Body of pancreas (tissue), 4 donors: Measurements from ENCODE around the gene KAT6B. TPM values are rescaled to one million over a fixed set of nuclear protein-coding genes. Genes with fewer than 3 reads are reported as not detected.
A peak's percentile ranks its signal among the peaks of the same experiment; 100 is the strongest.

Experiments used
- ATAC-seq: fragments of 150-250 bp; one replicate; pipeline ENCODE4 v1.9.1; 2016
- DNase-seq, 4 donors: peaks; one replicate each; pipeline ENCODE4 v3.0.0-alpha.2; 2019
- H3K27ac ChIP-seq, 4 donors: fragments of 200-600 bp; sonication (generic); 1 replicate in 3 of 4; 2 replicates in 1 of 4; pipeline versions ENCODE4 v1.5.1 to v1.6.1; 2016 to 2019; ENCODE audit warnings: mild to moderate bottlenecking in 1 of 4, mixed read lengths in 1 of 4, moderate library complexity in 1 of 4
- H3K27me3 ChIP-seq, 2 donors: fragments of 200-600 bp; sonication (generic); one replicate each; pipeline ENCODE4 v1.6.0; 2016; ENCODE audit warnings: mild to moderate bottlenecking in 1 of 2
- H3K36me3 ChIP-seq, 2 donors: fragments of 200-600 bp; sonication (generic); replicated peaks in 1 of 2; 2 replicates each; pipeline ENCODE4 v1.5.1; 2016; ENCODE audit warnings: low read depth in 2 of 2; ENCODE audit not compliant: insufficient read depth in 1 of 2
- H3K4me1 ChIP-seq: fragments of 200-600 bp; sonication (generic); one replicate; pipeline ENCODE4 v1.6.0; 2016
- H3K4me3 ChIP-seq, 2 donors: fragments of 200-600 bp; sonication (generic); 1 replicate in 1 of 2; 2 replicates in 1 of 2; pipeline ENCODE4 v1.5.1; 2016 to 2019
- H3K9me3 ChIP-seq, 3 donors: fragments of 200-600 bp; sonication (generic); 1 replicate in 2 of 3; 2 replicates in 1 of 3; pipeline ENCODE4 v1.5.1; 2016
- CTCF ChIP-seq, 7 experiments: fragments of 450-650 bp in 4 of 7; fragments of 200-600 bp in 3 of 7; sonication (generic) in 3 of 7; IDR thresholded peaks; one replicate each; pipeline ENCODE4 v1.5.1; 2016 to 2019; ENCODE audit warnings: antibody characterized with exemption in 7 of 7
- POLR2A ChIP-seq, 3 donors: fragments of 450-650 bp; IDR thresholded peaks; one replicate each; pipeline ENCODE4 v1.6.1; 2016; ENCODE audit warnings: antibody characterized with exemption in 3 of 3, mild to moderate bottlenecking in 2 of 3
- WGBS, 2 donors: methylation state at CpG; one replicate each; pipeline ENCODE4 v1.1.5; 2017; 5-methylcytosine and 5-hydroxymethylcytosine counted together
- intact Hi-C: fragments of 100-400 bp; cut with DNase I; formaldehyde crosslinking; loops from one replicate; pipeline ENCODE4 v1.15.1; 2023
- total RNA-seq, 2 donors: library from RNA; depleted of rRNA; stranded (reverse); fragments of >200 nt; gene quantifications; one replicate each; pipeline ENCODE4 v1.1.0, GENCODE V29; 2016

KAT6B gene
- total RNA-seq, 2 donors from 2014 or later: 39.9 to 45.9 TPM

DNA sequence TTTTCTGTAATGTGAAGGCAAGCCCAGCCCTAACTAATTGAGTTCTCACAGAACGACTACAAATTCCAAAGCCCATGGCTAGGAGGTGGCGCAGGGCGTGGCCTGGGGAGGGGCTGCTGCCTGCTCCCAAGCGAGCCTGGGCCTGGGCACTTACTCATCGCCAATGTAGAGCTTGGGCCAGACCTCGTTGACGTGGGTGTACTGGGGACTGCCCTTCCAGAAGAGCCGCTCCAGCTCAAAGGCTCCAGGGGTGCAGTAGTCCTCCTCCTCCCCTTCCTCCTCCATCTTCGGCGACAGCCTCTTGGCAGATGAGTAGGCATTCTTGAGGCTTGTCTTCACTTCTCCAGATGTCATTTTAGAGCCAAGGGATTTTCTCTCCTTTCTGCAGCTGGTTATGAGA, 231.8 kb downstream of the KAT6B start:
- DNase-seq: no peak
- Histone ChIP-seq H3K4me1 (no peaks in the 10 kb centered on the region), H3K27ac (no peak overlapping the region), H3K27me3 (no peaks in the 10 kb centered on the region), H3K36me3 (no peaks in the 10 kb centered on the region), H3K9me3 (no peaks in the 10 kb centered on the region), H3K4me3 (no peak overlapping the region)
- no peak for ATAC-seq
- no peak for TF ChIP-seq CTCF (IDR thresholded peaks at IDR 0.05)
- intact Hi-C loops: no loop called here
- WGBS, 2 donors: 86 to 91% methylated on average over 10 of the region's 10 CpGs

GRCh38 chr10:75061709-75062505, 235.5 kb downstream of the KAT6B start:
- no peak for TF ChIP-seq POLR2A (IDR thresholded peaks at IDR 0.05)
- ATAC-seq (no peak), DNase-seq (no peak)
- Histone ChIP-seq H3K36me3 (no peaks in the 10 kb centered on the region), H3K27ac (no peak overlapping the region), H3K9me3 (no peaks in the 10 kb centered on the region), H3K4me1 (no peaks in the 10 kb centered on the region), H3K4me3 (no peak overlapping the region), H3K27me3 (no peaks in the 10 kb centered on the region)
- 86 to 89% methylated on average over 15 of the region's 15 CpGs for WGBS, 2 donors
- intact Hi-C loops: no loop called here

GRCh38 chr10:75062506-75063299, 236.3 kb downstream of the KAT6B start:
- Histone ChIP-seq H3K4me1 (no peaks in the 10 kb centered on the region), H3K36me3 (no peaks in the 10 kb centered on the region), H3K27ac (no peak overlapping the region), H3K4me3 (no peak overlapping the region), H3K27me3 (no peaks in the 10 kb centered on the region), H3K9me3 (no peaks in the 10 kb centered on the region)
- TF ChIP-seq POLR2A (IDR thresholded peaks at IDR 0.05): no peak
- no peak for TF ChIP-seq CTCF (IDR thresholded peaks at IDR 0.05)
- peak in 2 of 4 donors; percentile 13 to 22 for DNase-seq
- no peak for ATAC-seq
- 83 to 86% methylated on average over 10 of the region's 10 CpGs for WGBS, 2 donors
- intact Hi-C loops: no loop called here

DNA sequence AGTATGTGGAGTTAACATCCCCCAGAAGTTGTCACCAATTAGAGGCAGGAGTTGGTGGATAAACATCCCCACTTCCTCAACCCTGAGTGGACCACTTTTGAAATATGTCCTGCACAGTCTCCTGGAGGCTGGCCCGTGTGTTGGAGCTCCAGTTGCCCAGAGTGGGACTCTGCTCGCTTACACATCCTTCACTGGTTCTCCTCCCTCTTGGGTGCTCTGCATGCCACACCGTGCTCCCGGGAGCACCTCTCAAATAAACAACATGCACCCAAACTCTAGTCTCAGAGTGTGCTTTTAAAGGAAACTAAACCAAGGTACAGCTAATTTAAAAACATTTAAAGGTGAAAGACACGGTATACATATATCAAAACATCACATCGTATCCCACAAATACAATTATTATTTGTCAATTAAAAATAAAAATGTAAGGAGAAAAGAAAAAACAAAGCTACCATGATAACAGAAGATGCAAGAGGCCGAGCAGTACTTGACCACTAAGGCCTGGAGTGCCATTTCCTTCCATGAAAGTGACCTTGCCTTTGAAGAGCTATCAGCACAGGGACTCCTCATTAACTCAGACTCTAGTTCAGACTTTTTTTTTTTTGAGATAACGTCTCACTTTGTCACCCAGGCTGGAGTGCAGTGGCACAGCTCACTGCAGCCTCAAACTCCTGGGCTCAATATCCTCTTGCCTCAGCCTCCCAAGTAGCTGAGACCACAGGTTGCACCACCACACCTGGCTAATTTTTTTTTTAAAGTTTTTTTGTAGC, 237.2 kb downstream of the KAT6B start:
- intact Hi-C loops: no loop called here
- Histone ChIP-seq H3K9me3 (no peaks in the 10 kb centered on the region), H3K27me3 (no peaks in the 10 kb centered on the region), H3K4me3 (no peak overlapping the region), H3K36me3 (no peaks in the 10 kb centered on the region), H3K4me1 (no peaks in the 10 kb centered on the region), H3K27ac (no peak overlapping the region)
- TF ChIP-seq POLR2A (IDR thresholded peaks at IDR 0.05): no peak
- no peak for TF ChIP-seq CTCF (IDR thresholded peaks at IDR 0.05)
- no peak for DNase-seq
- 91 to 94% methylated on average over 8 of the region's 8 CpGs for WGBS, 2 donors
- ATAC-seq: no peak

- intact Hi-C loops: no loop called here
- Histone ChIP-seq H3K36me3 (no peaks in the 10 kb centered on the region), H3K4me3 (no peak overlapping the region), H3K9me3 (no peaks in the 10 kb centered on the region), H3K4me1 (no peaks in the 10 kb centered on the region), H3K27ac (no peak overlapping the region), H3K27me3 (no peaks in the 10 kb centered on the region)
- WGBS, 2 donors: 91 to 92% methylated on average over 4 of the region's 4 CpGs
- ATAC-seq: no peak
- TF ChIP-seq POLR2A (IDR thresholded peaks at IDR 0.05): no peak
- TF ChIP-seq CTCF (IDR thresholded peaks at IDR 0.05): no peak
- no peak for DNase-seq
Measured at GRCh38 chr10:75065076-75065475, 238.7 kb downstream of the KAT6B start.
